ENCODE results near the gene HMCN2.

HMCN2 gene

DNA sequence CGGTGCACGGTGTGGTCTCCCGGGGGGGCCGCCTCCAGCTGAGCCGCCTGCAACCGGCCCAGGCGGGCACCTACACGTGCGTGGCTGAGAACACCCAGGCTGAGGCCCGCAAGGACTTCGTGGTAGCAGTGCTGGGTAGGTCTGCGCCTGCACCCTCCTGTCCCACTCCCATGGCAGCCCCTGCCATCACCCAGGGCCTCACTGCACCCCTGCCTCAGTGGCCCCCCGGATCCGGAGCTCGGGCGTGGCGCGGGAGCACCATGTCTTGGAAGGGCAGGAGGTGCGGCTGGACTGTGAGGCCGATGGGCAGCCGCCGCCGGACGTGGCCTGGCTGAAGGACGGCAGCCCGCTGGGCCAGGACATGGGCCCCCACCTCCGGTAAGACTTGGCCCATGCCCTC, 125.4 kb downstream of the HMCN2 start:
- no peak overlapping the region for H3K4me3 ChIP-seq (ENCODE audit: low read depth, low read length)
- TF ChIP-seq, protein P1, sequence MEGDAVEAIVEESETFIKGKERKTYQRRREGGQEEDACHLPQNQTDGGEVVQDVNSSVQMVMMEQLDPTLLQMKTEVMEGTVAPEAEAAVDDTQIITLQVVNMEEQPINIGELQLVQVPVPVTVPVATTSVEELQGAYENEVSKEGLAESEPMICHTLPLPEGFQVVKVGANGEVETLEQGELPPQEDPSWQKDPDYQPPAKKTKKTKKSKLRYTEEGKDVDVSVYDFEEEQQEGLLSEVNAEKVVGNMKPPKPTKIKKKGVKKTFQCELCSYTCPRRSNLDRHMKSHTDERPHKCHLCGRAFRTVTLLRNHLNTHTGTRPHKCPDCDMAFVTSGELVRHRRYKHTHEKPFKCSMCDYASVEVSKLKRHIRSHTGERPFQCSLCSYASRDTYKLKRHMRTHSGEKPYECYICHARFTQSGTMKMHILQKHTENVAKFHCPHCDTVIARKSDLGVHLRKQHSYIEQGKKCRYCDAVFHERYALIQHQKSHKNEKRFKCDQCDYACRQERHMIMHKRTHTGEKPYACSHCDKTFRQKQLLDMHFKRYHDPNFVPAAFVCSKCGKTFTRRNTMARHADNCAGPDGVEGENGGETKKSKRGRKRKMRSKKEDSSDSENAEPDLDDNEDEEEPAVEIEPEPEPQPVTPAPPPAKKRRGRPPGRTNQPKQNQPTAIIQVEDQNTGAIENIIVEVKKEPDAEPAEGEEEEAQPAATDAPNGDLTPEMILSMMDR (IDR thresholded peaks at IDR 0.05; ENCODE audit: borderline replicate concordance, insufficient read depth, low read depth, low read length), result no peak

DNA sequence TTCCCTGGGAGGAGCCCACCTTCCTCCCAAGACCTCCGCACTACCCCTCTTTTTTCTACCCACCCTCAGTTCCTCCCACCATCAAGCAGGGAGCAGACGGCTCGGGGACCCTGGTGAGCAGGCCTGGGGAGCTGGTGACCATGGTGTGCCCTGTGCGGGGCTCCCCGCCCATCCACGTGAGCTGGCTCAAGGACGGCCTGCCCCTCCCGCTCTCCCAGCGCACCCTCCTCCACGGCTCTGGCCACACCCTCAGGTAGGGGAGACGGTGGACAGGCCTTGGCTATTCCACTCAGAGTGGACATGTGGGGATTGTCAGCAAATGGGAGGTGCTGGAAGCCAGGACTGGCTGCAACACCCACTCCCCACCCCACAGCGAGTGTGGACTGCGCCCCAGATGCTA, 126.3 kb downstream of the HMCN2 start:
- H3K4me3 ChIP-seq (ENCODE audit: low read depth, low read length), result no peak overlapping the region
- TF ChIP-seq, protein P1 (IDR thresholded peaks at IDR 0.05; ENCODE audit: borderline replicate concordance, insufficient read depth, low read depth, low read length), result no peak

DNA sequence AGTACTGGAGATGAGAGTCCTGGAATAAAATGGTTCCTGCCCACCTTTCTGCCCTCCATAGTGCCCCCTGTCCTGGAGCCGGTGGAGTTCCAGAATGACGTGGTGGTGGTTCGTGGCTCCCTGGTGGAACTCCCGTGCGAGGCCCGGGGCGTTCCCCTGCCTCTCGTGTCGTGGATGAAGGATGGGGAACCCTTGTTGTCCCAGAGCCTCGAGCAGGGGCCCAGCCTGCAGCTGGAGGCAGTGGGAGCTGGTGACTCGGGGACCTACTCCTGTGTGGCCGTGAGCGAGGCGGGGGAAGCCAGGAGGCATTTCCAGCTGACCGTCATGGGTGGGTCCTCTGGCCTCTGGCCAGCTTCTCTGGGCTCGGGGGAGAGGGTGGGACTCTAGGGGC, 128.1 kb downstream of the HMCN2 start:
- TF ChIP-seq, protein P1 (IDR thresholded peaks at IDR 0.05; ENCODE audit: borderline replicate concordance, insufficient read depth, low read depth, low read length), result no peak
- no peak overlapping the region for H3K4me3 ChIP-seq (ENCODE audit: low read depth, low read length)

DNA sequence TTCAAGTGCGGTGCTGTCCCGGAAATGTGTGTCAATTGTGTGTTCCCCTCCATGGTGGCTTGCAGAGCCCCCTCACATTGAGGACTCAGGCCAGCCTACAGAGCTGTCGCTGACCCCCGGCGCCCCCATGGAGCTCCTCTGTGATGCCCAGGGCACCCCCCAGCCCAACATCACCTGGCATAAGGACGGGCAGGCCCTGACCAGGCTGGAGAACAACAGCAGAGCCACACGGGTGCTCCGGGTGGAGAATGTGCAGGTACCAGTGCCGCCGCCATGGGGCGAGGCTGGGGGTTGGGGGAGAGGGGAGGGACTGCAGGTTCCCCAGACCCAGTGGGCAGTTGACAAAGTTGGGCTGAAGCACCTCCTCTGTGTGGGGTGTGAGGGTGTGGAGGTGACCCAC, 128.8 kb downstream of the HMCN2 start:
- TF ChIP-seq, protein P1 (IDR thresholded peaks at IDR 0.05; ENCODE audit: borderline replicate concordance, insufficient read depth, low read depth, low read length), result no peak
- H3K4me3 ChIP-seq (ENCODE audit: low read depth, low read length), result no peak overlapping the region

DNA sequence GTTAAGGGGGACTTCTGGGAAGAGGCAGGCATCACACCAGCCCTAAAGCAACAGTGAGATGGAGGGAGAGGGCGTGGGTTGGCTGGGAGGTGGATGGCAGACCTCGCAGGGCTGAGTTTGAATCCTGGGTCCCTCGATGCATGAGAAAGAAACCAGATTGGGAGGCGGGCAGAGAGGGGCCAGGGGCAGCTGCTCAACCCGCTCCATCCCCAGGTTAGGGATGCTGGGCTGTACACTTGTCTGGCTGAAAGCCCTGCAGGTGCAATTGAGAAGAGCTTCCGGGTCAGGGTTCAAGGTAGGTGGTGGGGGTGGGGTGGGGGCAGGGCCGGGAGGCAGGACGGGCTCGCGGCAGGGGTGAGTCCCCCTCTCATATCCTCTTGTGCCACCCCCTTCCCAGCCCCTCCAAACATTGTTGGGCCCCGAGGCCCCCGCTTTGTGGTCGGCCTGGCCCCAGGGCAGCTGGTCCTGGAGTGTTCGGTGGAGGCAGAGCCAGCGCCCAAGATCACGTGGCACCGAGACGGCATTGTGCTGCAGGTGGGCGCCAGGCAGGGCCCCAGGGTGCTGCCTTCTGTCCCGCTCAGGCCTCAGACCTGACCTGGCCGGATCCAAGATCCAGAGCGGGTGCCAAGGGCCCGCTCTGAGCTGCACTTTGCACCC, 129.4 kb downstream of the HMCN2 start:
- TF ChIP-seq, protein P1 (IDR thresholded peaks at IDR 0.05; ENCODE audit: borderline replicate concordance, insufficient read depth, low read depth, low read length), result no peak

DNA sequence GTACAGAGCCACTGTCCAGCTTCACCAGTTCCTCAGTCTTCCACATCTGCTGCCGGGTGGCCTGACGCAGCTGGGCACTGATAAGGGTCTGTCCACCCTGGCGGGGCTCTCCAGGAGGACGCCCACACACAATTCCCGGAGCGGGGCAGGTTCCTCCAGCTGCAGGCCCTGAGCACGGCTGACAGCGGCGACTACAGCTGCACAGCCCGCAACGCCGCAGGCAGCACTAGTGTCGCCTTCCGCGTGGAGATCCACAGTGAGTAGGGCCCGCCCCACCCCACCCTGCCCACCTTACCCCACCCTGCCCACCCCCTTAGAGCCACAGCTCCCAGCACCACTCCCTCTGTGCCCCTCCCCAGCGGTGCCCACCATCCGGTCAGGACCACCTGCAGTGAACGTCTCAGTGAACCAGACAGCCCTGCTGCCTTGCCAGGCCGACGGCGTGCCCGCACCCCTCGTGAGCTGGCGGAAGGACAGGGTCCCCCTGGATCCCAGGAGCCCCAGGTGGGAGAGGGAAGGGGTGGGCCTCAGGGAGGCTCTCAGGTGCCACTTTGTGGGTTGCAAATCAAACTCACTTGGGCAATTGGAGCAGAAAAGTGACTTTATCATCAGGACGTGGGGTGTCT, 130.4 kb downstream of the HMCN2 start:
- TF ChIP-seq, protein P1 (IDR thresholded peaks at IDR 0.05; ENCODE audit: borderline replicate concordance, insufficient read depth, low read depth, low read length), result no peak
- no peak overlapping the region for H3K4me3 ChIP-seq (ENCODE audit: low read depth, low read length)

More for the DNA sequence above, 129.4 kb downstream of the HMCN2 start:
- no peak overlapping the region for H3K4me3 ChIP-seq (ENCODE audit: low read depth, low read length)

DNA sequence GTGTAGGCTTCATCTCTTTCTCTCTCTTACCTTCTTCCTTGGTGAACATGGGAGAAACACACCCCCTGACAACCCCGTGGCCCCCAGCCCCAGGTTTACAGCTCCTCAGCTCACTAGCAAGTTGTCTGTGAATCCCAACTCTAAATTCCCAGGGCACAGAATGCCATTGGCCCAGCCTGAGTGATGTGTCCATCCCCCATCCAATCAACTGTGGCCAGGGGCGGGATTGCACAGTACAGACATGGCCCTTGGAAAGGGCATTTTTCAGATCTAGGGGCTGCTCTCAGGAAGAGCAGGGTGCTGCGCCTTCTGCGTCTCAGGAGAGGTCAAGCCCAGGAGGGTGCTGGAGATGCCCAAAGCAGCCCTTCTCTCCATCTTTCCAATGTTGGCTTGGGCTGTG, 131.0 kb downstream of the HMCN2 start:
- TF ChIP-seq, protein P1 (IDR thresholded peaks at IDR 0.05; ENCODE audit: borderline replicate concordance, insufficient read depth, low read depth, low read length), result no peak

More for the DNA sequence above, 131.0 kb downstream of the HMCN2 start:
- H3K4me3 ChIP-seq (ENCODE audit: low read depth, low read length), result no peak overlapping the region

Measured in GM12875 (cell line).